Progenitor cell of endocrine pancreas (in vitro differentiated cells): ENCODE results near the gene PAFAH1B2. TPM values are rescaled to one million over a fixed set of nuclear protein-coding genes. Genes with fewer than 3 reads are reported as not detected.
"Not testable (repeated sequence)": the region's sequence is repeated elsewhere in the genome, so short reads cannot be mapped to it uniquely, and the experiment has no call there.

Experiments used
- DNase-seq: peaks from one replicate; pipeline ENCODE4 v3.0.0; 2021; ENCODE audit warnings: low spot score; ENCODE audit not compliant: unreplicated experiment
- H3K27ac Mint-ChIP-seq: 2 replicates; pipeline ENCODE4 v1.8.0; 2021; ENCODE audit warnings: mild to moderate bottlenecking, moderate library complexity, mixed read lengths
- H3K27me3 Mint-ChIP-seq: 2 replicates; pipeline ENCODE4 v1.8.0; 2021; ENCODE audit warnings: mixed read lengths
- H3K36me3 Mint-ChIP-seq: 2 replicates; pipeline ENCODE4 v1.8.0; 2022; ENCODE audit warnings: mixed read lengths; ENCODE audit not compliant: insufficient read depth
- H3K4me1 Mint-ChIP-seq: 2 replicates; pipeline ENCODE4 v1.8.0; 2021; ENCODE audit warnings: low read depth, mixed read lengths
- H3K4me3 Mint-ChIP-seq: 2 replicates; pipeline ENCODE4 v1.8.0; 2021; ENCODE audit warnings: low read depth, mild to moderate bottlenecking, moderate library complexity, mixed read lengths
- H3K9me3 Mint-ChIP-seq: 2 replicates; pipeline ENCODE4 v1.8.0; 2021; ENCODE audit warnings: low read depth, mixed read lengths
- total RNA-seq: library from RNA; stranded (reverse); gene quantifications from 2 replicates; pipeline ENCODE4 v1.2.1, GENCODE V29; 2021
- TF ChIP-seq, protein P1 (sequence below): fragments of 200-600 bp; sonication (generic); IDR thresholded peaks from one replicate; pipeline ENCODE4 v1.5.0; 2021; ENCODE audit warnings: antibody characterized with exemption, mild to moderate bottlenecking; ENCODE audit not compliant: unreplicated experiment

PAFAH1B2 gene
- total RNA-seq, 1 donor from 2014 or later = 121 TPM

DNA sequence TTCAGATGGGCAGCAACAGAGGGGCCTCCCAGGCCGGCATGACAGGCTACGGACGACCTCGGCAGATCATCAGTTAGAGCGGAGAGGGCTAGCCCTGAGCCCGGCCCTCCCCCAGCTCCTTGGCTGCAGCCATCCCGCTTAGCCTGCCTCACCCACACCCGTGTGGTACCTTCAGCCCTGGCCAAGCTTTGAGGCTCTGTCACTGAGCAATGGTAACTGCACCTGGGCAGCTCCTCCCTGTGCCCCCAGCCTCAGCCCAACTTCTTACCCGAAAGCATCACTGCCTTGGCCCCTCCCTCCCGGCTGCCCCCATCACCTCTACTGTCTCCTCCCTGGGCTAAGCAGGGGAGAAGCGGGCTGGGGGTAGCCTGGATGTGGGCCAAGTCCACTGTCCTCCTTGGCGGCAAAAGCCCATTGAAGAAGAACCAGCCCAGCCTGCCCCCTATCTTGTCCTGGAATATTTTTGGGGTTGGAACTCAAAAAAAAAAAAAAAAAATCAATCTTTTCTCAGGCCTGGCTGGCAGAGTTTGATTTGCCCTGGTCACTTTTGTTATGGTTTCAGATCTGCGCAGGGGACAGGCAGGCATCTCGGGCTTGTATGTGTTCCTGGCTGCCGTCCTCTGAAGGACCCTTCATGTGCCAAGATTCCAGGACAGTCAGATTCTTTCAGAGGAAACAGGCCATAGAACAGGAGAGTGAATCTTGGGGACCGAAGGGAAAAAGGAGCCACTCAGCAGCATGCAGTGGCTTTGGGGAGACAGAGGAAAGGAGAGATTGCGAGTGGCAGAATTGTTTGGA, 60.4 kb downstream of the PAFAH1B2 start:
- Mint-ChIP-seq H3K36me3 (peaks cover 5% of the 10 kb centered on the region), H3K4me3 (no peak overlapping the region), H3K27me3 (peaks cover 7% of the 10 kb centered on the region), H3K9me3 (no peaks in the 10 kb centered on the region), H3K4me1 (no peaks in the 10 kb centered on the region), H3K27ac (no peak overlapping the region)
- TF ChIP-seq, protein P1, sequence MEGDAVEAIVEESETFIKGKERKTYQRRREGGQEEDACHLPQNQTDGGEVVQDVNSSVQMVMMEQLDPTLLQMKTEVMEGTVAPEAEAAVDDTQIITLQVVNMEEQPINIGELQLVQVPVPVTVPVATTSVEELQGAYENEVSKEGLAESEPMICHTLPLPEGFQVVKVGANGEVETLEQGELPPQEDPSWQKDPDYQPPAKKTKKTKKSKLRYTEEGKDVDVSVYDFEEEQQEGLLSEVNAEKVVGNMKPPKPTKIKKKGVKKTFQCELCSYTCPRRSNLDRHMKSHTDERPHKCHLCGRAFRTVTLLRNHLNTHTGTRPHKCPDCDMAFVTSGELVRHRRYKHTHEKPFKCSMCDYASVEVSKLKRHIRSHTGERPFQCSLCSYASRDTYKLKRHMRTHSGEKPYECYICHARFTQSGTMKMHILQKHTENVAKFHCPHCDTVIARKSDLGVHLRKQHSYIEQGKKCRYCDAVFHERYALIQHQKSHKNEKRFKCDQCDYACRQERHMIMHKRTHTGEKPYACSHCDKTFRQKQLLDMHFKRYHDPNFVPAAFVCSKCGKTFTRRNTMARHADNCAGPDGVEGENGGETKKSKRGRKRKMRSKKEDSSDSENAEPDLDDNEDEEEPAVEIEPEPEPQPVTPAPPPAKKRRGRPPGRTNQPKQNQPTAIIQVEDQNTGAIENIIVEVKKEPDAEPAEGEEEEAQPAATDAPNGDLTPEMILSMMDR = no peak
- no peak for DNase-seq

DNA sequence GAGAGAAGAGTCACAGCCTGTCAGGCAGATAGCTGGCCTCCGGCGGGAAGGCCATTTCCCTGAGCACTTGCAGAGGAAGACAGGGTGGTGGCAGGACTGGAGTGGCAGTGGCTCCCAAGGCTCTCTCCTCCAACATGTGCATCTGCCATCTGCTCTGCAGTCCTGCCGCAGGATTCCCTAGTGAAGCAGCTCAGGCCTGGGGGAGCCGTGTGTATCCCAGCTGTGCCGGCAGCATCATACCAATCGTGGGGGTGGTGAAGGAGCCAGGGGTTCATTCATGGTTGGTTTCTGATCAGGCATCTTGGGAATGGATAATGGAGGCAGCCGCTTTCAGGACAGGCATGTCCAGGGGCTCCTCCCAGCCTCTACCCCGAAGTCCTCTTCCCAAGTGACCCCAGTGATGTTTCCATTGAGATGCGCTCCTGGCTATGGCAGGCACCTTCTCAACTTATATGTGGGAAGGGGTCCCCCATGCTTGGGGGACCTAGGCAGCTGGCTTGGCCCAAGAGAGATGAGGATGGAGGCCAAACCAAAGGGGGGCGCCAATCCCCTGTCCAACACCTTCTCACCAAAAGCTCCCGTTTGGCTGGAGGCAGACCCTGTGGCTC, 61.2 kb downstream of the PAFAH1B2 start:
- no peak overlapping the region for H3K4me3 Mint-ChIP-seq
- TF ChIP-seq, protein P1 = no peak
- H3K36me3 Mint-ChIP-seq = peaks cover 8% of the 10 kb centered on the region
- no peaks in the 10 kb centered on the region for H3K9me3 Mint-ChIP-seq
- peaks cover 3% of the 10 kb centered on the region for H3K27me3 Mint-ChIP-seq
- no peaks in the 10 kb centered on the region for H3K4me1 Mint-ChIP-seq
- no peak for DNase-seq
- no peak overlapping the region for H3K27ac Mint-ChIP-seq

DNA sequence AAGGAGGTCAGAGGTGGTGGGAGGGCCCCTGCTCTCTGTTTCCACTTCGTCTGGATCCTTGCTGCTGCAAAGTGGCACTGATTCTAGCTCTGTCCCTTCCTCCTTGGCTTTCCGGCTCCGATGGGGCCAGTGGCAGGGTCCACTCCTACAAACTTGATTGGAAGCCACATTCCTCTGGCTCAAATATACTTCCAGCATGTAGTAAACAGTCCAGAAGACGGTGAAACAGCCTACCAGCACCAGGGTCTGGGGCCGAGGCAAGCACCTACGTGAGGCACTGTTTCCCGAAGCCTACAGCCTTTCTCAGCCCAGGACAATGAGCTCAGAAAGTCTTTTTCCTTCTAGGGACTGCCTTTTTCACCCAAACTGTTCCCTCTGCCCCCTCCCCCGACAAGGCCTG, 62.0 kb downstream of the PAFAH1B2 start:
- H3K36me3 Mint-ChIP-seq = not testable (repeated sequence)

DNA sequence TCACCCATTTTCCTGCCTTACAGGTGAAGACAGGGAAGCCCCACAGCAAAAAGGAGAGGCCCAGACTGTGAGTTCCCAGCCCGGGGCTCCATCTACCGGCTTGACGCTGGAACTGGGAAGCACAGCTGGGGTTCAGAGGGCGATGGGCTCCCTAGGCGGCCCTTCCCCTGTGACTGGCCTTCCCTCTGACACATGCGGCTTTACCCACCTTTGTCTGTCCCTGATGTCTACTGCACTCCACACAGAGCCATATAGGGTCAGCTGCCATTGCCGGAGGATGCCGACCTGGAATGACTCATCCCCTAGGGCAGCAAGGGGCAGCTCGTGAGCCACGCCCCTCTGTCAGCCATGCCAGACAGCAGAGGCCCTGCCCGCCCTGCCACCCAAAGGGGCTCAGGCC, 62.8 kb downstream of the PAFAH1B2 start:
- H3K9me3 Mint-ChIP-seq, H3K4me3 Mint-ChIP-seq, DNase-seq, H3K27me3 Mint-ChIP-seq, H3K4me1 Mint-ChIP-seq, H3K27ac Mint-ChIP-seq: not testable (repeated sequence)
- peaks cover 13% of the 10 kb centered on the region for H3K36me3 Mint-ChIP-seq

More for the DNA sequence above, 62.0 kb downstream of the PAFAH1B2 start:
- not testable (repeated sequence) for DNase-seq, H3K4me3 Mint-ChIP-seq, H3K27me3 Mint-ChIP-seq, H3K4me1 Mint-ChIP-seq, H3K9me3 Mint-ChIP-seq, H3K27ac Mint-ChIP-seq

DNA sequence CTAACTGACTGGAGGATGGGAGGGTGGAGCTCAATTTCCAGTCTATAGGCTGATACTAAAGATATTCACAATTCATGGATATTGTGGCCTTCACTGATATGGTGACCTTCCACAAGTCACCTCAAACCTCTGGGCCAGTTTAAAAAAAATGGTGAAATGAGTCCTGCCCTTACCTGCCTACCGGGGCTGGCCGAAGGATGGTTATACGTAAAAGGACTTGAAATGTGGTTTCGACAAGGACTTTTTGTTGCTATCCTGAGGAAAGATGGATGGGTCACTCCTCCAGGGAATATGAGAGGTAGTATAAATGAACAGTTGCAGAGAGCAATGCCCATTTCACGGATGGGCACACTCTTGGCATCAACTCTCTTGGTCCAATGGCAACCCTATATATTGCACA, 63.4 kb downstream of the PAFAH1B2 start:
- H3K9me3 Mint-ChIP-seq, H3K27ac Mint-ChIP-seq, H3K27me3 Mint-ChIP-seq, DNase-seq, H3K4me3 Mint-ChIP-seq, H3K4me1 Mint-ChIP-seq: not testable (repeated sequence)
- peaks cover 13% of the 10 kb centered on the region for H3K36me3 Mint-ChIP-seq

DNA sequence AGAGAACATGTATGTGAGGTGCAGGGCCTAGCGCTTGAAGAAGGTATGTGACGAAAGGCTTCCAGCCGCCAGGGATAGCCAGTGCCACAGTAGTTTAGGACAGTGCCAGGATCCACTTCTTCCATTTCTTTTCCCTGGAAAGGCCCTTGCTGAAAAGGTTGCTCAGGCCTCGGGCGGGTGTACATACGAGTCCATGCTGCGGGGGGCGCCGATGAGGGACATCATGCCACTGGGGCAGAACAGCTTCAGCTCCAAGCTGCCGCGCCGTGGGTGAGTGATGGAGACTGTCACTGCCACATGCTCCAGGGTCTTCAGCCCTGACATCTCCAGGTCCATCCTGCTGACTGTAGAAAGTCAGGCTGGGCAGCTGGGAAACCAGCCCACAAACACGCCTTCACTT, 64.6 kb downstream of the PAFAH1B2 start:
- H3K27ac Mint-ChIP-seq, DNase-seq: not testable (repeated sequence)
- peaks cover 18% of the 10 kb centered on the region for H3K36me3 Mint-ChIP-seq

DNA sequence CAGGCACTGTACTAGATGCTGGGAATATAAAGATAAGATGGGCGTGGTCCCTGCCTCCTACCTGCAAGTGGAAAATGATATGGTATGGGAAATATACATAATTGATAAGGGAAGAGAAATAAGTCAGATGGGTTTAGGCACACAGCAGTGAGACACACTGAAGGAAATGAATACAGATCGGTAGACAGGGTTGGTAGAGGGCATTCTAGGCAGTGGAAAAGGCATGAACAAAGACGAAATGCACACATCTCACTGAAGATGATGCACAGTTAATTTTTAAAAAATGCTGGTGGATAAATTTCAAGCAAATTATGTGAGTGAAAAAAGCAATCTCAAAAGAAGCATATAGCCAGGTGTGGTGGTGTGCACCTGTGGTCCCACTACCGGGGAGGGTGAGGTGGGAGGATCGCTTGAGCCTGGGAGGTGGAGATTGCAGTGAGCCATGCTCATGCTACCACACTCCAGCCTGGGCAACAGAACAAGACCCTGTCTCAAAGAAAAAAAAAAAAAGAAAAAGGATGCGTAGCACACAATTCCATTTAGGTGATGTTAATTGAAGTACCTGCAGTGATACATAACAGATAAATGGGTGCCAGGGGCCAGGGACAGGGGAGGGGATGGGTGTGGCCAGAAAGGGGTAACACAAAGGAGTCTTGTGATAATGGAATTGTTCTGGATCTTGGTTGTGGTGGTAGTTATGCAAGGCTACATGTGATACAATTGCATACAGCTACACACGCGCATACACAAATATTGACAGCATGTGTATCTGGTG, 65.5 kb downstream of the PAFAH1B2 start:
- not testable (repeated sequence) for H3K4me3 Mint-ChIP-seq, H3K4me1 Mint-ChIP-seq, H3K27ac Mint-ChIP-seq, H3K27me3 Mint-ChIP-seq, H3K9me3 Mint-ChIP-seq, DNase-seq
- peaks cover 18% of the 10 kb centered on the region for H3K36me3 Mint-ChIP-seq

More for the DNA sequence above, 64.6 kb downstream of the PAFAH1B2 start:
- not testable (repeated sequence) for H3K4me1 Mint-ChIP-seq, H3K9me3 Mint-ChIP-seq, H3K27me3 Mint-ChIP-seq, H3K4me3 Mint-ChIP-seq
